ENCODE data around the gene ZBTB16.

Gene ZBTB16

GRCh38 chr11:114158421-114158820 is 98.9 kb downstream of the ZBTB16 start:
- DNase-seq: no peak

- DNase-seq: no peak
Observed at GRCh38 chr11:114158886-114159285, 99.4 kb downstream of the ZBTB16 start.

- DNase-seq: no peak
Observed at GRCh38 chr11:114159320-114159719, 99.8 kb downstream of the ZBTB16 start.

- DNase-seq: peak; percentile 3
Observed at GRCh38 chr11:114159802-114160632, 100.5 kb downstream of the ZBTB16 start.

GRCh38 chr11:114160894-114161293 is 101.4 kb downstream of the ZBTB16 start:
- DNase-seq: no peak

GRCh38 chr11:114161486-114162250 is 102.2 kb downstream of the ZBTB16 start:
- DNase-seq: no peak

GRCh38 chr11:114162719-114163123 is 103.2 kb downstream of the ZBTB16 start:
- peak; percentile 6 for DNase-seq

GRCh38 chr11:114163229-114163631 is 103.7 kb downstream of the ZBTB16 start:
- DNase-seq: no peak

- DNase-seq: no peak
Observed at GRCh38 chr11:114163830-114164401, 104.4 kb downstream of the ZBTB16 start.

- no peak for DNase-seq
Observed at GRCh38 chr11:114164546-114164945, 105.0 kb downstream of the ZBTB16 start.

- DNase-seq: no peak
Observed at GRCh38 chr11:114165326-114166230, 106.1 kb downstream of the ZBTB16 start.

GRCh38 chr11:114166362-114166761 is 106.9 kb downstream of the ZBTB16 start:
- DNase-seq: no peak

GRCh38 chr11:114166897-114167323 is 107.4 kb downstream of the ZBTB16 start:
- DNase-seq: no peak

GRCh38 chr11:114167355-114167754 is 107.8 kb downstream of the ZBTB16 start:
- no peak for DNase-seq

GRCh38 chr11:114167771-114168448 is 108.4 kb downstream of the ZBTB16 start:
- DNase-seq: no peak

GRCh38 chr11:114168691-114169090 is 109.2 kb downstream of the ZBTB16 start:
- no peak for DNase-seq

GRCh38 chr11:114169321-114169749 is 109.8 kb downstream of the ZBTB16 start:
- no peak for DNase-seq

- DNase-seq: no peak
Observed at GRCh38 chr11:114169821-114170220, 110.3 kb downstream of the ZBTB16 start.

GRCh38 chr11:114170226-114170625 is 110.7 kb downstream of the ZBTB16 start:
- DNase-seq: no peak

- no peak for DNase-seq
Observed at GRCh38 chr11:114171257-114172054, 111.9 kb downstream of the ZBTB16 start.

All from GOT3 (cell line).